Effector CD8-positive, alpha-beta T cell (primary cell): ENCODE measurements around the gene WNT10A.
"Not testable (repeated sequence)": the region's sequence is repeated elsewhere in the genome, so short reads cannot be mapped to it uniquely, and the experiment has no call there.

Source experiments
- DNase-seq: peaks from one replicate; lab custom pipeline; 2025; lab: John Stamatoyannopoulos, UW
- total RNA-seq, 4 experiments: gene quantifications; one replicate each; lab custom pipeline; 2026; lab: John Stamatoyannopoulos, UW

The WNT10A gene
- 2.7 to 20.5 (median 4.0) reads per million in 4 experiments for total RNA-seq

- DNase-seq: peak; percentile 77
Observed at GRCh38 chr2:218880102-218880858, at the start of gene WNT10A. Gene WNT10A (plus strand): TSS chr2:218880852. CDS start chr2:218880996, 144 bp downstream.

GRCh38 chr2:218831378-218831990 is 49.2 kb upstream of the WNT10A start, which contains the start of gene PRKAG3:
Gene PRKAG3 (minus strand): TSS chr2:218831803.
- DNase-seq: no peak

DNA sequence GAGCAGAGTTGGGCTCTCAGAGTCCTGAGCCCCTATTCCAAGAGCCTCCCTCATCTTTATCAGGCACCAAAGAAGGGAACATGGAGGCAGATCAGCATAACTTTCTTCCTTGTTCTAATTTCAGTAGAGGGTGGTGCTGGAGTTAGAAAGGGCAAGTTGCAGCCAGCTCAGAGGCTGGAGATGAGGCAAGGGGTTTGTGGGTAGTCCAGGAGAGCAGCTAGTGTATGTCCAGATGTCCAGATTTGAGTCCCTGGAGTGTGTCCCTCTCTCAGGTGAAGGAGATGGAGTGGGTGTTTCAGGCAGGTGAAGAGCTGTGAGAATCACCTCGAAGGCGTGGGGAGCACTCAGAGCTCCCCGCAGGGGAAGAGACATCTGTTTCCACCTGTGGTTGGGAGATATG is 48.6 kb upstream of the WNT10A start:
- DNase-seq: no peak

DNA sequence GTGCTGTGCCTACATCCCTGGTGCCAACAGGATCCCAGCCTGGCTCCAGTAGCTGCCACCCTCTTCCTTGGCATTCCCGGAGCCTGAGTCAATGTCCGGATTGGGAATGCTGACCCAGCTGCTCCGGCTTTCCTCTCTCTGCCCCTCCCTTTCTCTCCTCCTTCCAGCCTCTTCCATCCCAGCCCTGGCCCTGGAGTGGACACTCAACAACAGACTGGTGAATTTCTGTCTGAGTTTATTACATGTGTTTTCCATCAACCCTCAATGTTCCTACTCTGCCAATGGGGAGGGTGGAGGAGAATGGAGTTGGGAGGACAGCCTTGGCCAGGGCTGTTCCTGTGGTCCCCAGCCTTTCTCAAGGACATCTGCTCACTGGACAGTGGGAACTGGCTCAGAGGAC is 48.1 kb upstream of the WNT10A start:
- no peak for DNase-seq

- DNase-seq: no peak
Observed at GRCh38 chr2:218833023-218833609, 47.5 kb upstream of the WNT10A start.

DNA sequence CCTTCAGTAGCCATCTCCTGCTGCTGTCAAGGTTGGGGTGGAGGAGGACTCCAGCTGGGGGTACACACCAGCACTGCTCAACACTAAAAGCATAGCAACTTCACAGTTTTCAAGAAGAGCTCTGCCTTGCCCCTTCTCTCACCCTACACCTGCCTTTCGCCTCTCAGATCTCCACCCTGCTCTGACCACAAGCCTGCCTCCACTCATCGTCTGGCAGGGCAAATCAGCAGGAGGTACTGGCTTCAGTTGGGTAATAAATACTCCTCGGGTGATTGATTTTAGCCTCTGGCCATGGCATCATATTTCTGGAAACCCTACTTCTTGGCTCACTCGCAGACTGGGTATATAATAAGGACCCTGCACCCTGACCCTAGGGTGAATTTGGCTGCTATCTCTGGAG is 46.0 kb upstream of the WNT10A start:
- no peak for DNase-seq

- DNase-seq: no peak
Observed at GRCh38 chr2:218837495-218837894, 43.2 kb upstream of the WNT10A start.

DNA sequence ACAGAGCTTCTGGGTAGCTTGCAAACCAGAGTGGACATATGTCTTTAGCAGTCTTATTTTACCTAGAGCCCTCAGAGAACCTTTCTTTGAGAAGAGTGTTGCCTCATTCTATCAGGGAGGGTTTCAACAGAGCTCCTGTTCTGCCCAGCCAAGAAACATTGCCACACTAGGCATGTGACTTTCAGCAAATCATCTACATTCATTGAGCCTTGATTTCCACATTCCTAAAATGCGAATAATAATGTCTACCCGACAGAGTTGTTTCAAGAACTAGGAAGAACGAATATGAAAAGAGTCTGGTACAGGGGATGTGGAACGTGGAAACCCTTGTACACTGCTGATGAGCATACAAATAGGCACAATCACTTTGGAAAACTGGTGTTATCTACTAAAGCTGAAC is 41.2 kb upstream of the WNT10A start:
- DNase-seq: no peak

DNA sequence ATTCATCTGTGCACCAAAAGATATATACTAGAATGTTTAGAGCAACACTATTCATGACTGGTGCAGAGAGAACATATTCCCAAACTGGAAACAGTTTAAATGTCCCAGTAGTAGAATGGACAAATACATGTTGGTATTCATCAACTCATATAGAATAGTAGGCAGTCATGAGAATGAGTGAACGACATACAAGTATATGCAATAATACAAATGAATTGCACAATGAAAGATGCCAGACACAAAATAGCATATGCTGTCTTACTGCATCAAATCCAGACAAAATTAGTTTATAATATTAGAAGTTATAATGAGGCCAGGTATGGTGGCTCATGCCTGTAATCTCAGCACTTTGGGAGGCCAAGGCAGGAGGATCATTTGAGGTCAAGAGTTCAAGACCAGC is 40.8 kb upstream of the WNT10A start:
- DNase-seq: no peak

DNA sequence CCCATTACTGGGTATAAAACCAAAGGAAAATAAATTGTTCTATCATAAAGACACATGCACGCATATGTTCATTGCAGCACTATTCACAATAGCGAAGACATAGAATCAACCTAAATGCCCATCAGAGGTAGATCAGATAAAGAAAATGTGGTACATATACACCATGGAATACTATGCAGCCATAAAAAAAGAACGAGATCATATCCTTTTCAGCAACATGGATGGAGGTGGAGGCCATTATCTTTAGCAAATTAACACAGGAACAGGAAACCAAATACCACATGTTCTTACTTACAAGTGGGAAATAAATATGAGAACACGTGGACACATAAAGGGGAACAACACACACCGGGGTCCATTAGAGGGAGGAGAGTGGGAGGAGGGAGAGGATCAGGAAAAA is 36.3 kb upstream of the WNT10A start:
- DNase-seq: not testable (repeated sequence)

GRCh38 chr2:218846963-218847362 is 33.7 kb upstream of the WNT10A start:
- not testable (repeated sequence) for DNase-seq

DNA sequence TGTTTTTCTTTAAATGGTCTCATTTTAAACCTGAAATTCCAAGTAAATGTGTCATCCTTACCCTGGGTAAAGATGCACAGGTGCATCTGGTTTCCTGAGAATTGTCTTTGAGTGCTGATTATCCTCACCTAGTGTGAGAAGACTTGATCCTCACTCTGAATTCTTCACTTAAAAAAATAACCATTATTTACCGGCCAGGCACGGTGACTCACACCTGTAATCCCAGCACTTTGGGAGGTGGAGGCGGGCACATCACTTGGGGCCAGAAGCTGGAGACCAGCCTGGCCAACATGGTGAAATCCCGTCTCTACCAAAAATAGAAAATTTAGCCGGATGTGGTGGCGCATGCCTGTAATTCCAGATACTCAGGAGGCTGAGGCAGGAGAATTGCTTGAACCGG is 30.9 kb upstream of the WNT10A start:
- DNase-seq: no peak

GRCh38 chr2:218850796-218851195 is 29.9 kb upstream of the WNT10A start:
- DNase-seq: no peak

DNA sequence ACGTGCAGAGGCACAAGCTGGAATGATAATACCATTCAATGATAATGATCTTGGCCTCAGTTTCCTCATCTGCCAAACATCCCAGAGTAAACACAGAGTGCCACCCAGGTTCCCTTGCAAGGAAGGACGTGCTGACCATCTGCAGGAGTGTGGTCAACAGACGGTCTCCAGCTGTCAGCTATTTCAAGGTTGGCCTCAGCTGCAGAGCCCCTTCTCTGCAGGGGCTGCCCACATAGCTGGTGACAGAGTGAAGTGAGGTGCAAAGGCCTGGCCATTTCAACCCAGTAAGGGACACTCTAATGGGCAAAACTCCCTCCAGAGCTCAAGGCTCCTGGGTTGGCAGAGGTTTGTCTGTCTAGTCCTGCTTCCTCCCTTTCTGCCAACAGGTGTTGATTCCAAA is 29.4 kb upstream of the WNT10A start:
- no peak for DNase-seq

- DNase-seq: peak; percentile 46
Observed at GRCh38 chr2:218852911-218853667, 27.6 kb upstream of the WNT10A start.

DNA sequence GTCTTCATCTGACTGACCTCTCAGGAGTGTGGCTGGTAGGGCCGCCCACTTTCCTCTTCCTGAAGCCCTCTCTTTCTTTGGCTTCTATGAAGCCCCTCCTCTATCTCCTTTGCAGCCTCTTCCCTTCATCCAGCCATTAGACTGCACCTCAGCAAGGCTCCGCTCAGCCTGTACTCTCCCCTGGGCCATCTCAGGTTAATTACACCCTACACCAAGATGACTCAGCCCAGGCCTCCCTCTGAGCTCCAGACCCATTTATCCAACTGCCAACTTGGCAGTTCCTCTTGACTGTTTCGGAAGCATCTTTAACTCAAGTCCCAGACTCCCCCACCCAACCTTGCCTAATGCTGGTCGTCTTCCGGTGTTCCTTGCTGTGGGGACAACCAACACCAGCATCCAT is 26.9 kb upstream of the WNT10A start:
- no peak for DNase-seq

GRCh38 chr2:218854860-218855259 is 25.8 kb upstream of the WNT10A start:
- DNase-seq: no peak

DNA sequence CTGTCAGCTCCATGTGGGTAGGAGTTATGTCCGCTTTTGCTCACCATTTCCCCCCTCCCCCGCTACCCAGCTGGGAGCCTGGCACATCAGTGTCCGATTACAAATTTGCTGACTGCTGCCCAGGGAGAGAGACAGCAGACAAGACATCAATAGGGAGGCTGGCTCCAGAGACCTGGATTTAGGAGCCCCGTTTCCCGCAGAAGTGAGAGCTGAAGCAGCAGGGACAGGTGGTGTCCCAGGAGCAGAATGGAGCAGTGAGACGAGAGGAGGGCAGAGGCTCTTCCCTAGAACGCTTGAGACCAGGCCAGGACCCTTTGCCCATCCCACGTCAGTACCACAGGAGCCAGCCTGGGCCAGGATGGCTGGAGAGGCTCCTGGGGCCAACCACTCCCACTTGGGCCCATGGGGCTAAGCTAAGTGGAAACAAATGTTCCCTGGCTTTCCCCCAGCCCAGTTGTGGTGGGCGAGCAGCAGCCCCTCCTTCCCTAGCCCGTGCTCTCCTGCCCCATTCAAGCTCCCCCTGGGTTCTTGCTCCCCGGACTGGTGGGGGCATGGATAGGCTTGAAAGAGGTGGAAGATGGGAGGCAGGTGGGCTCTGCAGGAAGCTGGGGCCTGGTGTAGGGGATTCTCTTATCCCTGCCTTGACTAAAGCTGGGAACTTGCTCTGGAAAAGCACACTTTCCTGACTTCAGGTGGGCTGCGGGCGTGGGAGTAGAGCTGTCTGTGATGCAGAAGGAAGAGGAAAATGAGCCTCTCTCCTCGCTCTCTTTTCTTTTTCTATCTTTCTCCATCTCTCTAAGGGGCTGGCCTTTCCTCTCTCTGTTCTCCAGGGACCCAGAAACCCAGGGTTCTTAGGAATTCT is 25.1 kb upstream of the WNT10A start:
- no peak for DNase-seq

DNA sequence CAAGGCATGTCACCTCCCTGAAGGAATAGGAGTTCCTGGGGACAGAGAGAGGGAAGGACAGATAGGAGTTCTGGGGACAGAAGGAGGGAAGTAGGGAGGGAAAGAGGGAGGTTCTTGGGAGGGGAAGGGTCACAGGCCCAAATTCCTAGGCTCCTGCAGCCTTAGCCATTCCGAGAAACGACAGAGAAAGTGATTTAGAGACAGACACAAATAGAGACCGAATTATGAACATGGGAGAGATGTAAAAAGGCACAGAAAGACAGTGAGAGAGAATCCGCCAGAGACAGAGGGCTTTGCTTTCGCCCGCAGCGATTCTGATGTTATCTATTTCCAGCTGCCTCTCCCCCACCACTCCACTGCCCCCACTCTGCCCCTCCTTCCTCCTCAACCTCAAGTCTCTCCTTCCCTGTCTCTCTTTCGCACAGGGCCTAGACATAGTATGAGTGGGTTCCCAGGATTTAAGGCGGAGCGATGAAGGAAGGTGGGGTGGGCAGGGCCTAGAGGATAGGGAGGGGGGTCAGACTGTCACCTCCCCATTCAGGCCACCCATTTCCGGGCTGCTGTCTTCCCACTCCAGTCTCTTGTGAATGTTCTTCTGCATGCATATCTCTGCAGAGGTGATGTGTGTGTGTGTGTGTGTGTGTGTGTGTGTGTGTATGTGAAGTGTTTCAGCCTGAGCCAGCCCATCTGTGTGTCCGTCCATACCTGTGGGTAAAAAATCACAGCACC is 24.3 kb upstream of the WNT10A start:
- no peak for DNase-seq

DNA sequence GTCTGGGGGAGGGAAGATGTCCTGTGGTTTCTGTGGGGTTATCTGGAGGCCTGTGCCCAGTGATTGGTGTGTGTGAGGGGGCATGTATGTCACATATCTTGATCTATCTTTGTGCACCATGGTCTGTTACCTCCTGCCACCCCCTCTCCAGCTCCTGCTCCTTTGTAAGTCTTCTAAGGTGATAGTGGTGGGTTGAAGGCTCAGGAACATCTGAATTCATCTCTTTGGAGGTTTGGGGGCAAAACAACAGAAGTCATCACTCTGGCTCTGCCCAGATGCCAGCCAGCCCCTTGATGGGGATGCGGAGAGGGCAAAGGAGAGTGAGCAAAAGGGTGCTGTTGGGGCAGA is 23.8 kb upstream of the WNT10A start:
- no peak for DNase-seq
